ENCODE results near the gene STX1A. TPM values are rescaled to one million over a fixed set of nuclear protein-coding genes. Genes with fewer than 3 reads are reported as not detected.
A peak's percentile ranks its signal among the peaks of the same experiment; 100 is the strongest.

Gene STX1A
- total RNA-seq, 2 donors from 2014 or later: 7.0 to 7.2 TPM

- no peak overlapping the region for H3K4me3 ChIP-seq
- no peaks in the 10 kb centered on the region for H3K4me1 ChIP-seq
- intact Hi-C loops (cut with DNase I): no loop called here
Observed at GRCh38 chr7:73742753-73743641, 23.5 kb upstream of the STX1A start.

GRCh38 chr7:73742338-73742752 lies 22.9 kb upstream of the STX1A start:
- H3K4me1 ChIP-seq: no peaks in the 10 kb centered on the region
- H3K9ac ChIP-seq (ENCODE audit: low read depth in 2 of 2, low read length in 2 of 2): peak overlapping the region; percentile 82 to 96
- no peak overlapping the region for H3K4me3 ChIP-seq
- H3K27me3 ChIP-seq: no peaks in the 10 kb centered on the region
- peak; percentile 59 for DNase-seq
- no peaks in the 10 kb centered on the region for H3K36me3 ChIP-seq
- peak overlapping the region; percentile 84 for H3K27ac ChIP-seq
- intact Hi-C loops (cut with DNase I): no loop called here
- no peaks in the 10 kb centered on the region for H3K9me3 ChIP-seq
- no peak for TF ChIP-seq CTCF (IDR thresholded peaks at IDR 0.05)

More at GRCh38 chr7:73742753-73743641, 23.5 kb upstream of the STX1A start:
- H3K27me3 ChIP-seq: no peaks in the 10 kb centered on the region
- TF ChIP-seq CTCF (IDR thresholded peaks at IDR 0.05): no peak
- no peaks in the 10 kb centered on the region for H3K36me3 ChIP-seq
- peak overlapping the region; percentile 84 for H3K27ac ChIP-seq
- peak overlapping the region; percentile 82 to 96 for H3K9ac ChIP-seq (ENCODE audit: low read depth in 2 of 2, low read length in 2 of 2)
- DNase-seq: peak; percentile 99
- H3K9me3 ChIP-seq: no peaks in the 10 kb centered on the region

- H3K9ac ChIP-seq (ENCODE audit: low read depth in 2 of 2, low read length in 2 of 2): peak overlapping the region in 1 of 2 donors; percentile 96
- peak overlapping the region; percentile 84 for H3K27ac ChIP-seq
- TF ChIP-seq CTCF (IDR thresholded peaks at IDR 0.05): no peak
- H3K36me3 ChIP-seq: no peaks in the 10 kb centered on the region
- intact Hi-C loops (cut with DNase I): no loop called here
- H3K27me3 ChIP-seq: no peaks in the 10 kb centered on the region
- H3K4me3 ChIP-seq: no peak overlapping the region
- no peaks in the 10 kb centered on the region for H3K9me3 ChIP-seq
- H3K4me1 ChIP-seq: no peaks in the 10 kb centered on the region
- no peak for DNase-seq
Observed at GRCh38 chr7:73741600-73741999, 22.1 kb upstream of the STX1A start.

- peak overlapping the region; percentile 27 to 67 for H3K9ac ChIP-seq (ENCODE audit: low read depth in 2 of 2, low read length in 2 of 2)
- peak overlapping the region; percentile 8 for H3K27ac ChIP-seq
- no peaks in the 10 kb centered on the region for H3K9me3 ChIP-seq
- intact Hi-C loops (cut with DNase I): no loop called here
- no peak overlapping the region for H3K4me3 ChIP-seq
- H3K36me3 ChIP-seq: no peaks in the 10 kb centered on the region
- H3K27me3 ChIP-seq: no peaks in the 10 kb centered on the region
- H3K4me1 ChIP-seq: no peaks in the 10 kb centered on the region
- no peak for TF ChIP-seq CTCF (IDR thresholded peaks at IDR 0.05)
- DNase-seq: no peak
Observed at GRCh38 chr7:73740771-73741170, 21.3 kb upstream of the STX1A start.

GRCh38 chr7:73740212-73740611 lies 20.7 kb upstream of the STX1A start:
- H3K4me1 ChIP-seq: peaks cover 4% of the 10 kb centered on the region
- peak overlapping the region in 1 of 2 donors; percentile 67 for H3K9ac ChIP-seq (ENCODE audit: low read depth in 2 of 2, low read length in 2 of 2)
- intact Hi-C loops (cut with DNase I): no loop called here
- no peak for DNase-seq
- H3K9me3 ChIP-seq: no peaks in the 10 kb centered on the region
- H3K4me3 ChIP-seq: no peak overlapping the region
- TF ChIP-seq CTCF (IDR thresholded peaks at IDR 0.05): no peak
- peak overlapping the region; percentile 8 for H3K27ac ChIP-seq
- H3K36me3 ChIP-seq: no peaks in the 10 kb centered on the region
- H3K27me3 ChIP-seq: no peaks in the 10 kb centered on the region

All from colonic mucosa (tissue), 4 donors.